OCI-LY7 (cell line): Measurements from ENCODE around the gene FKBP1A. TPM values are rescaled to one million over a fixed set of nuclear protein-coding genes. Genes with fewer than 3 reads are reported as not detected.
A peak's percentile ranks its signal among the peaks of the same experiment; 100 is the strongest.

Source experiments
- BruUV-seq: library from RNA; stranded (reverse); fragments of 400-500 nt; replicated peaks from 2 replicates; lab custom pipeline; 2021; lab: Mats Ljungman, UMichigan
- CTCF ChIA-PET: fragments of 300-600 bp; sonication (Branson Sonifier 250); formaldehyde crosslinking; loops from one replicate; lab custom pipeline; 2022; ENCODE audit warnings: antibody characterized with exemption; ENCODE audit not compliant: unreplicated experiment; lab: Charles Lee
- POLR2A ChIA-PET: fragments of 300-600 bp; sonication (Branson Sonifier 250); formaldehyde crosslinking; loops from one replicate; lab custom pipeline; 2022; ENCODE audit warnings: antibody characterized with exemption; lab: Charles Lee
- DNase-seq: peaks from one replicate; pipeline ENCODE4 v3.0.0-alpha.2; 2015; ENCODE audit warnings: low spot score
- H2AFZ ChIP-seq: fragments of 200-600 bp; sonication (generic), shearing (Covaris generic); 2 replicates; pipeline ENCODE4 v1.6.1; 2014; ENCODE audit warnings: mild to moderate bottlenecking, antibody characterized with exemption, low read length, moderate library complexity
- H3K27ac ChIP-seq: fragments of 200-600 bp; sonication (generic); 2 replicates; pipeline ENCODE4 v1.5.1; 2014; ENCODE audit warnings: mixed run types, low read depth, mild to moderate bottlenecking, moderate library complexity, low read length, inconsistent platforms; ENCODE audit not compliant: poor library complexity, severe bottlenecking
- H3K36me3 ChIP-seq: fragments of 200-600 bp; sonication (generic); 2 replicates; pipeline ENCODE4 v1.6.1; 2014; ENCODE audit warnings: mild to moderate bottlenecking, antibody characterized with exemption, low read length, moderate library complexity, mixed read lengths; ENCODE audit not compliant: insufficient read depth
- H3K4me1 ChIP-seq: fragments of 200-600 bp; sonication (generic); 2 replicates; pipeline ENCODE4 v1.5.1; 2014; ENCODE audit warnings: mild to moderate bottlenecking, low read length; ENCODE audit not compliant: insufficient read depth, poor library complexity, severe bottlenecking
- H3K4me2 ChIP-seq: fragments of 200-600 bp; sonication (generic); 2 replicates; pipeline ENCODE4 v1.6.1; 2014; ENCODE audit warnings: mild to moderate bottlenecking, low read length
- H3K4me3 ChIP-seq: fragments of 200-600 bp; sonication (generic); 2 replicates; pipeline ENCODE4 v1.5.1; 2014; ENCODE audit warnings: mild to moderate bottlenecking, low read depth, low read length; ENCODE audit not compliant: poor library complexity, severe bottlenecking
- H3K79me2 ChIP-seq: fragments of 200-600 bp; sonication (generic); 2 replicates; pipeline ENCODE4 v1.6.1; 2016; ENCODE audit warnings: low read depth, mild to moderate bottlenecking, low read length, moderate library complexity, mixed read lengths; ENCODE audit not compliant: insufficient read depth
- H3K9me2 ChIP-seq: fragments of 200-600 bp; sonication (generic); 2 replicates; pipeline ENCODE4 v1.6.1; 2016; ENCODE audit warnings: mild to moderate bottlenecking, low read length, mixed read lengths; ENCODE audit not compliant: insufficient read depth
- H3K9me3 ChIP-seq: fragments of 200-600 bp; sonication (generic); 2 replicates; pipeline ENCODE4 v1.6.1; 2014; ENCODE audit warnings: mild to moderate bottlenecking, mixed run types, low read length, mixed read lengths
- H4K20me1 ChIP-seq: fragments of 200-600 bp; sonication (generic); 2 replicates; pipeline ENCODE4 v1.6.1; 2014; ENCODE audit warnings: mild to moderate bottlenecking, antibody characterized with exemption, low read length, moderate library complexity, mixed read lengths; ENCODE audit not compliant: insufficient read depth
- EZH2phosphoT487 ChIP-seq: fragments of 200-600 bp; sonication (generic); IDR thresholded peaks from 2 replicates; pipeline ENCODE4 v1.6.1; 2018; ENCODE audit warnings: low read depth, borderline replicate concordance, mild to moderate bottlenecking, mixed run types, antibody characterized with exemption, low read length, moderate library complexity, mixed read lengths
- intact Hi-C: fragments of 100-400 bp; cut with micrococcal nuclease; formaldehyde crosslinking; loops from one replicate; pipeline ENCODE4 v1.10.0; 2022; ENCODE audit not compliant: unreplicated experiment
- total RNA-seq, 2 experiments: library from RNA; depleted of rRNA in 1 of 2; stranded (reverse); fragments of >200 nt in 1 of 2; shearing (Covaris generic) in 1 of 2; gene quantifications; 2 replicates each; pipeline ENCODE4 v1.2.3, GENCODE V29; 2014 to 2022
- TF ChIP-seq, protein P1 (sequence below): fragments of 200-600 bp; sonication (generic); conservative IDR thresholded peaks from 2 replicates; pipeline ENCODE4 v1.5.1; 2014; ENCODE audit warnings: mild to moderate bottlenecking, antibody characterized with exemption, low read length, moderate library complexity, mixed read lengths

The FKBP1A gene
- total RNA-seq, 2 experiments from 2014 or later = 99.0 to 218 TPM

DNA sequence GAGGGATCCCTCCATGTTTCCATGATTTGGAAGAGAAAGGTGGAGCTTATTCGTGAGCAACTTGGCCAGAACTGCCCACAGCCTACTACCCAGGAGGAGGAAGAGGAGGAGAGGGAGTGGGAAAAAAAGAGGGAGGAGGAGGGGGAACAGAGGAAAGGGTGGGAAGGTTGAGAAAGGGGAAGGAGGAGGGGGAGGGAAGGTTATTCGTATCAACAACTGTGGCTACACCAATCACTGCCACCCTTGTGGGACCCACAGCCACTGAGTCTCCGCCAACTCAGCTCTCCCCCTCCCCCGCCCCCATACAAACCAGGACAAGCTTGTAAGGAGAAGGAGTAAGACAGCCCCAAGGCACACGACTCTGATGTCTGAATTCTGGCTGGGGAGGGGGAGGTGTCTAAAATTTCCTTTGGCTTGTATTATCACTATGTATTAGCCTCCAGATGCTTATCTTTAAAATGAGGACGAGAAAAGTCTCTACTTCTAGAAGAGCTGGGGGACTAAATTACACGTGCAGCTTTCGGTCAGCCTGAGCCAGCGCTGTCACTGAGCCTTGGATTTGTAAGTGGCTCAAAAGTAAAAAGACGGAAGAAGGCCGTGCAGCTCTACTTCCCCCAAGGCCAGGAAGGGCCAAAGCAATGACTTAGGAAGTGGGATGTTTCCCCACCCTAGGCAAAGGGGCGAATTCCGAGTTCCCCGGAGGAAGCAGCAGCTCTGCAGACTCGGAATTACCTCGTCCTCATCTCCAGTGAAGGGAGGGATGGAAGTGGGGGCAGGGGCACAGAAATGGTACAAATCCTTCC lies 1.0 kb downstream of the FKBP1A start:
- H3K4me2 ChIP-seq = peak overlapping the region; percentile 98
- no TSS peak for BruUV-seq
- TF ChIP-seq, protein P1, sequence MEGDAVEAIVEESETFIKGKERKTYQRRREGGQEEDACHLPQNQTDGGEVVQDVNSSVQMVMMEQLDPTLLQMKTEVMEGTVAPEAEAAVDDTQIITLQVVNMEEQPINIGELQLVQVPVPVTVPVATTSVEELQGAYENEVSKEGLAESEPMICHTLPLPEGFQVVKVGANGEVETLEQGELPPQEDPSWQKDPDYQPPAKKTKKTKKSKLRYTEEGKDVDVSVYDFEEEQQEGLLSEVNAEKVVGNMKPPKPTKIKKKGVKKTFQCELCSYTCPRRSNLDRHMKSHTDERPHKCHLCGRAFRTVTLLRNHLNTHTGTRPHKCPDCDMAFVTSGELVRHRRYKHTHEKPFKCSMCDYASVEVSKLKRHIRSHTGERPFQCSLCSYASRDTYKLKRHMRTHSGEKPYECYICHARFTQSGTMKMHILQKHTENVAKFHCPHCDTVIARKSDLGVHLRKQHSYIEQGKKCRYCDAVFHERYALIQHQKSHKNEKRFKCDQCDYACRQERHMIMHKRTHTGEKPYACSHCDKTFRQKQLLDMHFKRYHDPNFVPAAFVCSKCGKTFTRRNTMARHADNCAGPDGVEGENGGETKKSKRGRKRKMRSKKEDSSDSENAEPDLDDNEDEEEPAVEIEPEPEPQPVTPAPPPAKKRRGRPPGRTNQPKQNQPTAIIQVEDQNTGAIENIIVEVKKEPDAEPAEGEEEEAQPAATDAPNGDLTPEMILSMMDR = no peak
- TF ChIP-seq EZH2phosphoT487 = no peak
- H4K20me1 ChIP-seq = peaks cover 47% of the 10 kb centered on the region
- peaks cover 58% of the 10 kb centered on the region for H3K79me2 ChIP-seq
- peaks cover 44% of the 10 kb centered on the region for H3K4me1 ChIP-seq
- H3K36me3 ChIP-seq = peaks cover 30% of the 10 kb centered on the region
- H2AFZ ChIP-seq = no peak overlapping the region; the same call in 1 of the 2 replicates
- POLR2A ChIA-PET = interaction anchor here (0.6 to 2.2 kb wide), 7 partner anchors 9 to 964 kb away, joined by 3 to 13 read pairs (median 5); no protein-coding TSS in a partner anchor
- DNase-seq = peak; percentile 43
- H3K9me2 ChIP-seq = no peaks in the 10 kb centered on the region
- H3K9me3 ChIP-seq = no peaks in the 10 kb centered on the region
- intact Hi-C loops = loop anchor here (2.0 kb wide), 1 partner anchor 67 kb away; no protein-coding TSS in a partner anchor
- CTCF ChIA-PET = interaction anchor here (0.6 to 1.0 kb wide), 2 partner anchors 11 to 80 kb away, joined by 3 to 10 read pairs; no protein-coding TSS in a partner anchor
- H3K4me3 ChIP-seq = peak overlapping the region; percentile 91
- peak overlapping the region; percentile 39 for H3K27ac ChIP-seq

DNA sequence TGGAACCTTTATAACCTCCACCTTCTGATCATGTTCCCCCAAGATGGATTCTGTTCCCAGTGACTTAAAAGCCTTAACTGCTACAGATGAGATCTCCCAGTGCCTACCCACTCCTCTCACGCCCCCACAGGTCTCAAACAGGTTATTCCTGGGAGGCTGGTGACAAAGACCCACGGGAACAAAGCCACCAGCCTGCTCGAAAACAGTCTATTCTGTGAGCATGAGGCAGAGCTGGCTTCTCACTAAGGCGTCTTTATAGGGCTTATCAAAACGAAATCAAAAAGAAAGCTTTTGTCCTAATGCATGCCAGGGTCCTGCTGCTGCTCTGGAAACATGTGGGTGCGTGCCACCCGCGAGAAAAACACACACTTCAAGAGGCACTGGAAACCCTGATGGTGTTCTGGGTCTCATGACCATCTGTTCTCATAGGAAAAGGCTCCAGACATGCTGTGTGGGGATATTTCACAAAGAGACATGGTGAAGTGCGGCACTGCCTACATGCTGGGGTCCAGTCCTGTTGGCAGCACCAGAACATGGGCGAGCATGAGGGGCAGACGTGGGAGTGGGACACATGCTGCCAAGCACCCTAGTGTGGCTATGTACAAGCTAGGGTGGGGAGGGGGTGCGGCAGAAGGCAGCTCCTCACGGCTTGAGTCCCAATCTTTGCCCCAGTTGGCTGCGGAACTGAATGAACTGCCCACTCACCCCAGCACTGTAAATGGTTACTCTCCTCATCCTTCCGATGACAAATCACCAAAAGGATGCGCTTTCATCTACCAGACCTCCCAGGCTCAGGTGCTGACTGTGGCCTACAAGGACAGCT lies 2.1 kb downstream of the FKBP1A start:
- peaks cover 69% of the 10 kb centered on the region for H3K79me2 ChIP-seq
- no peak for DNase-seq
- BruUV-seq = TSS peak; percentile 43
- H3K9me3 ChIP-seq = no peaks in the 10 kb centered on the region
- intact Hi-C loops = no loop called here
- no peak overlapping the region for H3K27ac ChIP-seq
- H3K4me3 ChIP-seq = peak overlapping the region; percentile 91
- peaks cover 41% of the 10 kb centered on the region for H3K36me3 ChIP-seq
- peaks cover 44% of the 10 kb centered on the region for H3K4me1 ChIP-seq
- H2AFZ ChIP-seq = no peak overlapping the region
- ChIA-PET CTCF (no interaction called here), POLR2A (interaction anchor here (1.0 to 2.2 kb wide), 4 partner anchors 8 to 270 kb away, joined by 3 to 13 read pairs (median 10); no protein-coding TSS in a partner anchor)
- no peaks in the 10 kb centered on the region for H3K9me2 ChIP-seq
- TF ChIP-seq, protein P1 = no peak
- no peak for TF ChIP-seq EZH2phosphoT487
- peaks cover 51% of the 10 kb centered on the region for H4K20me1 ChIP-seq
- peak overlapping the region; percentile 98 for H3K4me2 ChIP-seq
